Measurements from ENCODE around the gene IL21R. TPM values are rescaled to one million over a fixed set of nuclear protein-coding genes. Genes with fewer than 3 reads are reported as not detected.

Gene IL21R
- total and polyA plus RNA-seq, 10 of the 15 experiments (the other 5 are each of a cell fraction or from before 2014, with no cell fraction given) = 5.3 to 138 (median 82.5) TPM

GRCh38 chr16:27408602-27409031, 6.6 kb downstream of the IL21R start (continued):
- TF ChIP-seq CREB1 (IDR thresholded peaks at IDR 0.05; ENCODE audit: low read depth) (no peak), SUZ12 (IDR thresholded peaks at IDR 0.05; ENCODE audit: unreplicated experiment) (no peak), RFX5 (IDR thresholded peaks at IDR 0.05; ENCODE audit: low read depth, low read length) (no peak), SREBF2 (IDR thresholded peaks at IDR 0.05; ENCODE audit: low read length) (no peak), FOS (IDR thresholded peaks at IDR 0.05; ENCODE audit: borderline replicate concordance, extremely low read depth, insufficient read length) (no peak), ZNF24 (IDR thresholded peaks at IDR 0.05) (no peak), ETV6 (conservative IDR thresholded peaks at IDR 0.05 in 1 of 2, IDR thresholded peaks at IDR 0.05 in 1 of 2; ENCODE audit: borderline replicate concordance in 1 of 2, low read depth in 1 of 2) (peak in 1 of 2 experiments; percentile 85; a peak in 2 of 4 replicates), SMAD1 (IDR thresholded peaks at IDR 0.05; ENCODE audit: low read depth, partially characterized antibody) (no peak), ZBED1 (IDR thresholded peaks at IDR 0.05; ENCODE audit: borderline replicate concordance) (no peak; the same call in 1 of the 2 replicates), RB1 (IDR thresholded peaks at IDR 0.05; ENCODE audit: borderline replicate concordance) (no peak), NR2F1 (conservative IDR thresholded peaks at IDR 0.05) (peak; percentile 94), PKNOX1 (IDR thresholded peaks at IDR 0.05) (no peak), CBX5 (IDR thresholded peaks at IDR 0.05; ENCODE audit: low read depth) (no peak), E4F1 (IDR thresholded peaks at IDR 0.05; ENCODE audit: borderline replicate concordance, partially characterized antibody) (no peak), ZNF592 (IDR thresholded peaks at IDR 0.05) (no peak), SMAD5 (IDR thresholded peaks at IDR 0.05; ENCODE audit: low read depth) (no peak), ZNF384 (IDR thresholded peaks at IDR 0.05; ENCODE audit: borderline replicate concordance, low read depth, low read length) (no peak), RAD51 (IDR thresholded peaks at IDR 0.05) (peak; percentile 45; the same call in 1 of the 2 replicates), SREBF1 (IDR thresholded peaks at IDR 0.05; ENCODE audit: low read length) (no peak), CHD1 (IDR thresholded peaks at IDR 0.05; ENCODE audit: low read depth, low read length) (no peak)
- TF ChIP-seq, protein P1, sequence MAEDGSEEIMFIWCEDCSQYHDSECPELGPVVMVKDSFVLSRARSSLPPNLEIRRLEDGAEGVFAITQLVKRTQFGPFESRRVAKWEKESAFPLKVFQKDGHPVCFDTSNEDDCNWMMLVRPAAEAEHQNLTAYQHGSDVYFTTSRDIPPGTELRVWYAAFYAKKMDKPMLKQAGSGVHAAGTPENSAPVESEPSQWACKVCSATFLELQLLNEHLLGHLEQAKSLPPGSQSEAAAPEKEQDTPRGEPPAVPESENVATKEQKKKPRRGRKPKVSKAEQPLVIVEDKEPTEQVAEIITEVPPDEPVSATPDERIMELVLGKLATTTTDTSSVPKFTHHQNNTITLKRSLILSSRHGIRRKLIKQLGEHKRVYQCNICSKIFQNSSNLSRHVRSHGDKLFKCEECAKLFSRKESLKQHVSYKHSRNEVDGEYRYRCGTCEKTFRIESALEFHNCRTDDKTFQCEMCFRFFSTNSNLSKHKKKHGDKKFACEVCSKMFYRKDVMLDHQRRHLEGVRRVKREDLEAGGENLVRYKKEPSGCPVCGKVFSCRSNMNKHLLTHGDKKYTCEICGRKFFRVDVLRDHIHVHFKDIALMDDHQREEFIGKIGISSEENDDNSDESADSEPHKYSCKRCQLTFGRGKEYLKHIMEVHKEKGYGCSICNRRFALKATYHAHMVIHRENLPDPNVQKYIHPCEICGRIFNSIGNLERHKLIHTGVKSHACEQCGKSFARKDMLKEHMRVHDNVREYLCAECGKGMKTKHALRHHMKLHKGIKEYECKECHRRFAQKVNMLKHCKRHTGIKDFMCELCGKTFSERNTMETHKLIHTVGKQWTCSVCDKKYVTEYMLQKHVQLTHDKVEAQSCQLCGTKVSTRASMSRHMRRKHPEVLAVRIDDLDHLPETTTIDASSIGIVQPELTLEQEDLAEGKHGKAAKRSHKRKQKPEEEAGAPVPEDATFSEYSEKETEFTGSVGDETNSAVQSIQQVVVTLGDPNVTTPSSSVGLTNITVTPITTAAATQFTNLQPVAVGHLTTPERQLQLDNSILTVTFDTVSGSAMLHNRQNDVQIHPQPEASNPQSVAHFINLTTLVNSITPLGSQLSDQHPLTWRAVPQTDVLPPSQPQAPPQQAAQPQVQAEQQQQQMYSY (CRISPR knock-in tag; IDR thresholded peaks at IDR 0.05) = no peak
